HG02588 (cell line): ENCODE data around the gene CDH18.

Experiments used
- ATAC-seq: cut with Tn5 transposase; IDR thresholded peaks from one replicate; pipeline ENCODE4 v1.9.1; 2021; ENCODE audit warnings: mild to moderate bottlenecking, moderate library complexity; ENCODE audit not compliant: unreplicated experiment

CDH18 gene

GRCh38 chr5:19751326-19751725 is 236.7 kb downstream of the CDH18 start:
- no peak for ATAC-seq

- no peak for ATAC-seq
Observed at GRCh38 chr5:19745247-19745646, 242.8 kb downstream of the CDH18 start.

GRCh38 chr5:19739671-19740070 is 248.3 kb downstream of the CDH18 start:
- ATAC-seq, result no peak

GRCh38 chr5:19734776-19735175 is 253.2 kb downstream of the CDH18 start:
- ATAC-seq, result no peak

GRCh38 chr5:19733612-19734495 is 254.1 kb downstream of the CDH18 start:
- no peak for ATAC-seq

GRCh38 chr5:19728571-19728970 is 259.4 kb downstream of the CDH18 start:
- ATAC-seq, result no peak

- ATAC-seq, result no peak
Observed at GRCh38 chr5:19719109-19719508, 268.9 kb downstream of the CDH18 start.

- ATAC-seq, result no peak
Observed at GRCh38 chr5:19713740-19714139, 274.3 kb downstream of the CDH18 start.

- no peak for ATAC-seq
Observed at GRCh38 chr5:19709403-19709802, 278.6 kb downstream of the CDH18 start.

GRCh38 chr5:19706776-19707175 is 281.2 kb downstream of the CDH18 start:
- no peak for ATAC-seq

GRCh38 chr5:19701731-19702130 is 286.3 kb downstream of the CDH18 start:
- ATAC-seq, result no peak

GRCh38 chr5:19694949-19695611 is 292.9 kb downstream of the CDH18 start:
- ATAC-seq, result no peak

- ATAC-seq, result no peak
Observed at GRCh38 chr5:19690978-19691377, 297.0 kb downstream of the CDH18 start.

- no peak for ATAC-seq
Observed at GRCh38 chr5:19685473-19685872, 302.5 kb downstream of the CDH18 start.

- ATAC-seq, result no peak
Observed at GRCh38 chr5:19676895-19677294, 311.1 kb downstream of the CDH18 start.

GRCh38 chr5:19660679-19661078 is 327.3 kb downstream of the CDH18 start:
- no peak for ATAC-seq

- ATAC-seq, result no peak
Observed at GRCh38 chr5:19655627-19656026, 332.4 kb downstream of the CDH18 start.

GRCh38 chr5:19638461-19638860 is 349.5 kb downstream of the CDH18 start:
- ATAC-seq, result no peak

GRCh38 chr5:19630876-19631275 is 357.1 kb downstream of the CDH18 start:
- ATAC-seq, result no peak

GRCh38 chr5:19626211-19626610 is 361.8 kb downstream of the CDH18 start:
- ATAC-seq, result no peak

GRCh38 chr5:19625562-19625961 is 362.4 kb downstream of the CDH18 start:
- no peak for ATAC-seq

GRCh38 chr5:19619571-19619970 is 368.4 kb downstream of the CDH18 start:
- ATAC-seq, result no peak
